ENCODE measurements around the gene CDK16. TPM values are rescaled to one million over a fixed set of nuclear protein-coding genes. Genes with fewer than 3 reads are reported as not detected.

Gene CDK16
- total RNA-seq, 1 donor from 2014 or later = 80.6 TPM

DNA sequence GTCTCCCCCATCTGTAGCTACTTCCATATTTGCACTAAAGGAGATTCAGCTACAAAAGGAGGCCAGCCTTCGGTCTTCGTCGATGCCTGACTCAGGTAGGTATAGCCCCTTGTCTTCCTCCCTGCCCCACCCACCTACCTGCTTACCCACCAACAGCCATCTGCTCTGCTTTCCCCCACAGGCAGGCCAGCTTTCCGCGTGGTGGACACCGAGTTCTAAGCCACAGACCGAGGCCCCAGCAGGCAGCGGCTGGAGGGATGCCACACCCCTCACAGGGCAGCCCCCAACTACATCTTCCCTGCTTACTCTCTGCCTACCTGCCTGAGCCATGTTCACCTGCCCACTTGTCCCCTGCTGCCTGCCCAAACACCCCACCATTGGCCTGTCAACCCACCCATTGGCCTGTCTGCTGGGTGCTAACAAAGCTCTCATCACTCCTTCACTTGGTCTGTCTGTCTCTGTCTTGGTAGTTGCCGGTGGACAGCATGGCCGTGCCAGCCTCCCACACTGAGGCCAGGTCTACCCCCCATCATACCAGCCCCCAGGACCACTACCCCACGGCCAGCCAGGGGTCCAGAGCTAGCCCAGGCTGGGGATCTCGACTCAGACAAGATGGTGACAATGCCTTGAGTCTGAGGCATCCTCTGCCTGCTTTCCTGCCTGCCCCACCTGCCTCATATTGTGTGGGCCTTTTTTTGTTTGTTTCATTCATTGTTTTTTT is 10.2 kb downstream of the CDK16 start:
- no peaks in the 10 kb centered on the region for H3K9me3 Mint-ChIP-seq
- no peak for DNase-seq (ENCODE audit: low spot score)
- no peak overlapping the region for H3K27ac Mint-ChIP-seq
- H3K36me3 Mint-ChIP-seq (ENCODE audit: low read depth) = peaks cover 42% of the 10 kb centered on the region
- H3K27me3 Mint-ChIP-seq (ENCODE audit: low read depth) = no peaks in the 10 kb centered on the region
- H3K4me1 Mint-ChIP-seq (ENCODE audit: low read depth) = peaks cover 8% of the 10 kb centered on the region
- no peak overlapping the region for H3K4me3 Mint-ChIP-seq (ENCODE audit: low read depth)
- intact Hi-C loops (cut with micrococcal nuclease) = no loop called here

DNA sequence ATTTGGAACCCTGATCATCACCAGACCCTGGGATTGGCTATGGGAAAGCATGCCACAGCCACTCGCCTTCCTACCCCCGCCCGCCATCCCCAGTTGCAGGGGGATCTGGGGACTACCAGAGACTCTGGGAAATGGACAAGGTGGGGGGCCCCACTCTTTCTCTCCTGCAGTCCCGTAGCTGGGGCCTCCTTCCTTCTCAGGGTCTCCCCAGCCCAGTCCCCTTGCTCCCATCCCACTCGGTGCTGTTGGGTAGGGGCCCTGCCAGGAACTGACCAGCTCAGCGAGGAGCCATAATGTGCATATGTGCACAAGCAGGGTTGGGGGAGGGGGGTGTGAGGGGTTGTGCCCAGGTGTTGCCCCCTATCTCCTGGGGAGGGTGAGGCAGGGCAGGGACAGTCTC is 10.9 kb downstream of the CDK16 start:
- Mint-ChIP-seq H3K4me3 (ENCODE audit: low read depth) (no peak overlapping the region), H3K27ac (no peak overlapping the region), H3K9me3 (no peaks in the 10 kb centered on the region), H3K36me3 (ENCODE audit: low read depth) (peaks cover 36% of the 10 kb centered on the region), H3K4me1 (ENCODE audit: low read depth) (peaks cover 8% of the 10 kb centered on the region), H3K27me3 (ENCODE audit: low read depth) (no peaks in the 10 kb centered on the region)
- DNase-seq (ENCODE audit: low spot score) = no peak
- intact Hi-C loops (cut with micrococcal nuclease) = no loop called here

DNA sequence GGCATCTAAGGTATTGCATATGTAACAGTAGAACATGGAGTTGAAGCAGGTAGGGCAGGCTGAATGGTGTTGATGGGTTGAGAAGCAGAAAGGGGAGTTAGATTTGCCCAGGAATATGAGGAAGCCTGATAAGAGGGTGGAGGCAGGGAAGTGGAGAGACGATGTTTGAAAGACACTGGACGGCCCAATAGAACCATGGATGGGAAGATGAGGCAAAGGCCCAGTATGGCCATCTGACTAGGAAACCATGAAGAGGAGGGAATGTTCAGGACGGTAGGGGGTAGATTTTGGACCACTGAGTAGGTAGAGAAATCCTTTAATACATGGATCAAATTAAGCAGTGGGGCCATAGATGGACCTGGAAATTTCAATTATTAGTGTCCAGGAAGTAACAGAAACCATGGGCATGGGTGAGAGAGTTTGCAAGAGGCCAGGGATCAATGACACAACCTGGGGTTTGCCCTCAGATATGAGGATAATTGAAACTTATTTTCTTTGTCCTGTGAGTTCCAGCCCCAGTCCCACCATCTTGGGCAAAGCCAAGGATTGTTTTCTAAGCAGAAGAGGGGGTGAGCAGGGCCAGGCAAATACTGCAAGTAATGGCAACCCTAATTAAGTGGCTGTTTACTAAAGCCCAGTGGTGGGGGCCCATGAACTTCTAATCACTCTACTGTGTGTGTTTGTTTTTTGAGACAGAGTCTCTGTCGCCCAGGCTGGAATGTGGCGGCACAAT is 11.8 kb downstream of the CDK16 start:
- Mint-ChIP-seq H3K4me3 (ENCODE audit: low read depth) (no peak overlapping the region), H3K27ac (peak overlapping the region; percentile 19), H3K9me3 (no peaks in the 10 kb centered on the region), H3K4me1 (ENCODE audit: low read depth) (peaks cover 10% of the 10 kb centered on the region), H3K36me3 (ENCODE audit: low read depth) (peaks cover 37% of the 10 kb centered on the region), H3K27me3 (ENCODE audit: low read depth) (no peaks in the 10 kb centered on the region)
- intact Hi-C loops (cut with micrococcal nuclease) = loop anchor here (10.0 kb wide), 1 partner anchor 84 kb away; no protein-coding TSS in a partner anchor
- DNase-seq (ENCODE audit: low spot score) = no peak

DNA sequence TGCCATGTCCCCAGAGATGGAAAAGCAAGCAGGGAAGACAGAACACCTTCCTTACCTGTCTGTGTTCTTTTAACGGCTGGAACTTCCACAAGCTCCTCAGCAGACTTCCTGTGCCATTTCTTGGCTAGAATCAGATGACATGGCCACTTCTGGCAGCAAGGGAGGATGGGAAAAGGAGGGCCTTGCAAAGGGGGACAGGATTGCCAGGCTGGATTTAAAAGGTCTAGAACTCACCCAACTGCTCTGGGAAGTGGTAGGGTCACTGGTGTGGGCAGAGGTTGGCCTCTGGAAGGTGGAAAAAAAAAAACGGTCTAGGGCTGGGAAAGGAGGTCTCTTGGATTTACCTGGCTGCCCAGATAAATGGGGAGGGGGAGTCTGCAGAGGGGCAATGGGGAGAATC is 12.7 kb downstream of the CDK16 start:
- DNase-seq (ENCODE audit: low spot score) = no peak
- H3K4me3 Mint-ChIP-seq (ENCODE audit: low read depth) = no peak overlapping the region
- H3K27ac Mint-ChIP-seq = no peak overlapping the region
- H3K27me3 Mint-ChIP-seq (ENCODE audit: low read depth) = no peaks in the 10 kb centered on the region
- H3K9me3 Mint-ChIP-seq = no peaks in the 10 kb centered on the region
- H3K4me1 Mint-ChIP-seq (ENCODE audit: low read depth) = peaks cover 19% of the 10 kb centered on the region
- intact Hi-C loops (cut with micrococcal nuclease) = loop anchor here (10.0 kb wide), 1 partner anchor 84 kb away; no protein-coding TSS in a partner anchor
- H3K36me3 Mint-ChIP-seq (ENCODE audit: low read depth) = peaks cover 33% of the 10 kb centered on the region

DNA sequence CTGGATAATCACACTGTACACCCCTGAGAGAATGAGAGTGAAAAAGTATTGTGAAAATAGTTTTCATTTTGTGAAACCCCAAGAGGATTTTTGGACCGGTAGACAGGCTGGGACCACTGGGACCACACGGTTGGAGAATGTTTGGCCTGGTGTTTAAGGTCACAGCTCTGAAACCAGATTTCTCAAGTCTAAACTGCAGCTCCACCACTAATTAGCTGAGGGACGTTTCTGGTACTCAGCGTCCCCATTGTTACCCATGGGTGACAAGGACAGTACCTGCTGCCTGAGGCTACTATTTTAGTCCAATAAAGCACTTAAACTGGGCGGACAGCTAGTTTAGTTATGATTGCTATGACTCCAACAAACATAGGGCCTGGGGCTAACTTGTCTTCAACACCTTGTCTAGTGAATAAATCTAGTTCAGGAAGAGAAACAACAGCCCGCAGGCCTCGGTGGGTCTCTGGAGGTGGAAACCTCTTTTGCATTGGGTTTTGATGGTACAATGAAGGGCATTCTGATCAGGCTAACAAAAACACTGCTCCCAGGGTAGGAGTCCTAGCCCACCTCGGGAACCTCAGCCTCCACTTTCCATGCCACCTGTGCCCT is 13.8 kb downstream of the CDK16 start:
- H3K27me3 Mint-ChIP-seq (ENCODE audit: low read depth) = no peaks in the 10 kb centered on the region
- intact Hi-C loops (cut with micrococcal nuclease) = loop anchor here (2.0 to 10.0 kb wide), 2 partner anchors 17 to 83 kb away; no protein-coding TSS in a partner anchor
- peak overlapping the region; percentile 95 for H3K27ac Mint-ChIP-seq
- peak overlapping the region; percentile 86 for H3K4me3 Mint-ChIP-seq (ENCODE audit: low read depth)
- H3K9me3 Mint-ChIP-seq = no peaks in the 10 kb centered on the region
- H3K36me3 Mint-ChIP-seq (ENCODE audit: low read depth) = peaks cover 26% of the 10 kb centered on the region
- DNase-seq (ENCODE audit: low spot score) = no peak
- peaks cover 20% of the 10 kb centered on the region for H3K4me1 Mint-ChIP-seq (ENCODE audit: low read depth)

DNA sequence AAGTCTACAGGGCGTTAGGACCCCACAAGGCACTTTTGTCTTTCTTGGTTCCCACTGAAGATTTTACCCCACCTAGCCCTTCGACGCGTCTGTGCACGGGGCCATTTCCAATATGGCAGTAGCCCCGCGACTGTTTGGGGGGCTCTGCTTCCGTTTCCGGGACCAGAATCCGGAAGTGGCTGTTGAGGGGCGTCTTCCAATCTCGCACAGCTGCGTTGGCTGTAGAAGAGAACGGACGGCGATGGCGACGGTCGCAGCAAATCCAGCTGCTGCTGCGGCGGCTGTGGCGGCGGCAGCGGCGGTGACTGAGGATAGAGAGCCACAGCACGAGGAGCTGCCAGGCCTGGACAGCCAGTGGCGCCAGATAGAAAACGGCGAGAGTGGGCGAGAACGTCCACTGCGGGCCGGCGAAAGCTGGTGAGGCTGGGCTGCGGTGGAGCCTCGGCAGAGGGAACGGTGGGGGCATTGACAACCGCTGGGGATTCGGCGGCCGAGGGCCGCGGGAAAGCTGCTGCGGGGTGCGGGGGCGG is 14.4 kb downstream of the CDK16 start, which contains the start of gene USP11:
TSS of gene USP11 (plus strand) at position 207 of the 530 bp plus-strand sequence. CDS start at position 242, 35 bp downstream.
- Mint-ChIP-seq H3K4me3 (ENCODE audit: low read depth) (peak within 1 kb of the TSS; percentile 86), H3K27ac (peak within 1 kb of the TSS; percentile 95), H3K27me3 (ENCODE audit: low read depth) (no peaks in the 10 kb centered on the region), H3K4me1 (ENCODE audit: low read depth) (peaks cover 20% of the 10 kb centered on the region), H3K36me3 (ENCODE audit: low read depth) (peaks cover 26% of the 10 kb centered on the region), H3K9me3 (no peaks in the 10 kb centered on the region)
- intact Hi-C loops (cut with micrococcal nuclease) = loop anchor here (1.0 to 10.0 kb wide), 4 partner anchors 15 to 82 kb away; partner anchors contain the start of genes CDK16 and UBA1
- DNase-seq (ENCODE audit: low spot score) = peak; percentile 16

DNA sequence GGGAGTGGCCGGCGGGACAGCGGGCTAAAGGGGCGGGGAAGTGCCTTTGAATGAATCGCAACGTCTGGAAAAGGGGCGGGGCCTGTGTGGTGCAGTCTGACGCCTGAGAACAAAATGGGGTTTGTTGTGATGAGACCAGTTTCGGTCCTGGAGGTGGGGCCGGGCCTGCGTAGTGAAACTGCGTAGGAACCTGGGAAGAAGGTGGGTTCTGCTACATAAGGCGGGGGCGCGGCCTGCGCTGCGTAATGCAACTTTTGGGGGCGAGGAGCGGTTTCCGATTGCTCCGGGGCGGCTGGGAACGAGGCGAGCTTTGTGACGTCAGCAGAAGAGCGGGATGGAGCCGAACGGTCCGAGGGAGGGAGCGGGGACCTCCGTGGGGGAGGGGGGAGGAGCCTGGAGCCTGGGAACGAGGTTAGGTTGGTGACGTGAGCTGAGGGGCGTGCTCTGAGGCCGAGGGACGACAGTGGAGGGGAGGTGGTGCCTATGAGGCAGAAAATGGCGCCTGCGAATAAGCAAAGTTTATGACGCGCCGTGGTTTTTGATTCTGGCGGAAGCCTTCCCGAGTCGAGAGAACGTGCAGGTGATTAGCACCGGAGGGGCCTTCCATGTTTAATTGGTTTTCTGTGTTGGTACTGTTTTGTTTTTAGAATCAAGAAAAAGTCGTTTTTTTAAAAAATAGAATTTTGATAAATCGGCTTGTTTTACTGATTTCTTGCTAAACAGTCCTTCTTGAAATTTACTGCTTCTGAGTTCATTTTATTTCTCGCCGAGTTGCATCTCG is 15.0 kb downstream of the CDK16 start:
- Mint-ChIP-seq H3K4me3 (ENCODE audit: low read depth) (peak overlapping the region; percentile 86), H3K36me3 (ENCODE audit: low read depth) (peaks cover 20% of the 10 kb centered on the region), H3K27me3 (ENCODE audit: low read depth) (no peaks in the 10 kb centered on the region), H3K9me3 (no peaks in the 10 kb centered on the region), H3K27ac (peak overlapping the region; percentile 95), H3K4me1 (ENCODE audit: low read depth) (peaks cover 17% of the 10 kb centered on the region)
- DNase-seq (ENCODE audit: low spot score) = peak; percentile 91
- intact Hi-C loops (cut with micrococcal nuclease) = loop anchor here (1.0 to 10.0 kb wide), 4 partner anchors 15 to 81 kb away; partner anchors contain the start of genes CDK16 and UBA1

DNA sequence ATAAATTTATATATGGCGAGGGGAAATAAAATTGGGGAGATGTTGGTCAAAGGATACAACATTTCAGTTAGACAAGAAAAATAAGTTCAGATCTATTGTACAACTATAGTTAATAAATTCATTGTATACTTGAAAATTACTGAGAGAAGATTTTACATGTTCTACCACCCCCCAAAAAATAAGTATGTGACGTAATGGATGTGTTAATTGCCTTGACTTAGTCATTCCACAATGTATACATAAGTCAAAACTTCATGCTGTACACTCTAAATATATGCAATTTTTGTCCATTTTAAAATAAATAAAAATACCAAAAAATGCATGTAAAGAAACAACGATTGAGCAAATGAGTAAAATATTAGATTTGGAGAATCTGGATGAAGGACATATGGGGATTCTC is 16.1 kb downstream of the CDK16 start:
- peak overlapping the region; percentile 60 for H3K27ac Mint-ChIP-seq
- intact Hi-C loops (cut with micrococcal nuclease) = loop anchor here (10.0 kb wide), 1 partner anchor 80 kb away; no protein-coding TSS in a partner anchor

DNA sequence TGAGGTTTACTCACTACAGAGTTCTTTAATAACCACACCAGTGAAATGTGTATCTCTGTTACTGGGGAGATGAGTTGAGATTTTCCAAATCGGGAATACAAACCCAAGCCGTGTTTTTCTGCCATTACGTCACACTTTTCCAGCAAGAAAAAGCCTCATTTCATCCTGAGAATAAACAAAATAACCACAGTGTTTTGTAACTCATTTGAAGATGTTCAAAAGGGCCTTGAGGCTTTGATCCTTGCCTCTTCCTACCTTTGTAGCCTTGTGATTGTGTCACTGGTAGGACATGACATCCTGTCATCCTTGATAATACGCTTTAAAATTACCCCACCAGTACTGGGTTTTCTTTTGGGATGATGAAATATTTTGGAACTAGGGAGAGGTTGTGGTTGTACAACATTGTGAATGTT is 17.2 kb downstream of the CDK16 start:
- Mint-ChIP-seq H3K36me3 (ENCODE audit: low read depth) (peaks cover 20% of the 10 kb centered on the region), H3K9me3 (no peaks in the 10 kb centered on the region), H3K27ac (peak overlapping the region; percentile 26), H3K27me3 (ENCODE audit: low read depth) (no peaks in the 10 kb centered on the region), H3K4me3 (ENCODE audit: low read depth) (peak overlapping the region; percentile 48), H3K4me1 (ENCODE audit: low read depth) (peaks cover 17% of the 10 kb centered on the region)
- intact Hi-C loops (cut with micrococcal nuclease) = loop anchor here (10.0 kb wide), 1 partner anchor 79 kb away; no protein-coding TSS in a partner anchor
- no peak for DNase-seq (ENCODE audit: low spot score)

More for the DNA sequence above, 16.1 kb downstream of the CDK16 start:
- DNase-seq (ENCODE audit: low spot score) = no peak
- peak overlapping the region; percentile 86 for H3K4me3 Mint-ChIP-seq (ENCODE audit: low read depth)
- no peaks in the 10 kb centered on the region for H3K9me3 Mint-ChIP-seq
- no peaks in the 10 kb centered on the region for H3K27me3 Mint-ChIP-seq (ENCODE audit: low read depth)
- peaks cover 17% of the 10 kb centered on the region for H3K4me1 Mint-ChIP-seq (ENCODE audit: low read depth)
- peaks cover 17% of the 10 kb centered on the region for H3K36me3 Mint-ChIP-seq (ENCODE audit: low read depth)

DNA sequence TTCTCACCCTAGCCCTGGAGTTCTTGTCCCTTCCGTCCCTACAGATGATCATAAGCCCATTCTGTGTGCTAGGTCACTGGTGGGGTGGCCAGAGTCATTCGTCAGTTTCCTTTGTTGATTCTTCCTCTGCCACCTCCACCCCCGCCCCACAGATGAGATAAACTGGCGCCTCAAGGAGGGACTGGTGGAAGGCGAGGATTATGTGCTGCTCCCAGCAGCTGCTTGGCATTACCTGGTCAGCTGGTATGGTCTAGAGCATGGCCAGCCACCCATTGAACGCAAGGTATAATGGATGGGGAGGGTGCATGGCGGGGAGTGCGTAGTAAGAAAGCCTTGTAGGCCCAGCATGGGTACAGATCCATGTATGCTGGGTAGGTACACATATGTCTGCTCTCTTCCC is 20.7 kb downstream of the CDK16 start:
- Mint-ChIP-seq H3K9me3 (no peaks in the 10 kb centered on the region), H3K4me3 (ENCODE audit: low read depth) (no peak overlapping the region), H3K27ac (no peak overlapping the region), H3K36me3 (ENCODE audit: low read depth) (peaks cover 32% of the 10 kb centered on the region), H3K4me1 (ENCODE audit: low read depth) (peaks cover 12% of the 10 kb centered on the region), H3K27me3 (ENCODE audit: low read depth) (no peaks in the 10 kb centered on the region)
- intact Hi-C loops (cut with micrococcal nuclease) = loop anchor here (10.0 kb wide), 1 partner anchor 76 kb away; no protein-coding TSS in a partner anchor
- DNase-seq (ENCODE audit: low spot score) = no peak

DNA sequence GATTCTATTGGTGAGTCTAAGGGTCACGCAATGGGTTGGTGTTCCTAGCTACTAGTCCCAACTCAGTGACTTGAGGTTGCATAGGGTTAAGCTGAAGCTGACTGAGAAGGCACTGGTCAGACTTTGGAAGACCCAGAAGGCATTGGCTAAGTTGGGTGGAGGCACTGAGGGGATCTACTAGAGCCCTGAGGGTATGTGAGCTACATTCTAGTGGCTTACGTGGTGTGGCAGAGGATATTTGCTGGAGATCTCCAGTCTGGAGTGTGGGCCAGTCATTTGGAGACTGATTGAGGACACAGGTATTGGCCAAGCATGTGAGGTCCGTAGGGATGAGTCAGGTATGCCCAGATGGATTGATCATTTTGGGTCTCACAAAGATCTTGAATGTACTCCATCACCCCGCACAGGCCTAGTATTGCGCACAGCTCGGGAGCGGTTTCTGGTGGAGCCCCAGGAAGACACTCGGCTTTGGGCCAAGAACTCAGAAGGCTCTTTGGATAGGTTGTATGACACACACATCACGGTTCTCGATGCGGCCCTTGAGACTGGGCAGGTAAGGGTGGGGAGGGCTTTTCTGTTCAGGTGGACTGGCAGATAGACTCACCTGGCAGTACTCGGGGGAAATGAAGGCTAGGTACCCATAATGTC is 21.5 kb downstream of the CDK16 start:
- no peaks in the 10 kb centered on the region for H3K27me3 Mint-ChIP-seq (ENCODE audit: low read depth)
- no peak overlapping the region for H3K4me3 Mint-ChIP-seq (ENCODE audit: low read depth)
- no peak overlapping the region for H3K27ac Mint-ChIP-seq
- H3K4me1 Mint-ChIP-seq (ENCODE audit: low read depth) = peaks cover 12% of the 10 kb centered on the region
- intact Hi-C loops (cut with micrococcal nuclease) = loop anchor here (10.0 kb wide), 1 partner anchor 75 kb away; no protein-coding TSS in a partner anchor
- peaks cover 37% of the 10 kb centered on the region for H3K36me3 Mint-ChIP-seq (ENCODE audit: low read depth)
- H3K9me3 Mint-ChIP-seq = no peaks in the 10 kb centered on the region
- DNase-seq (ENCODE audit: low spot score) = no peak
